ENCODE results near the gene NFATC1.

Gene NFATC1

GRCh38 chr18:79397830-79398761 lies 2.4 kb downstream of the NFATC1 start:
- Histone ChIP-seq H3K14ac (ENCODE audit: low read length) (no peak overlapping the region), H3K79me1 (ENCODE audit: low read depth, low read length) (no peaks in the 10 kb centered on the region), H2AK5ac (ENCODE audit: low read depth, low read length) (peak overlapping the region; percentile 76), H2BK15ac (ENCODE audit: low read length) (peak overlapping the region; percentile 89), H3K27me3 (ENCODE audit: control insufficient read depth in 3 of 3, insufficient read depth in 3 of 3, low read depth in 1 of 3, low read length in 3 of 3) (peaks cover 44 to 78% (median 54%) of the 10 kb centered on the region in 3 experiments), H3K9me3 (replicated peaks in 1 of 2; ENCODE audit: control insufficient read depth in 2 of 2, insufficient read depth in 1 of 2, low read depth in 1 of 2, low read length in 2 of 2) (no peaks in the 10 kb centered on the region), H2BK5ac (ENCODE audit: low read length) (no peak overlapping the region), H3K4me2 (ENCODE audit: insufficient read depth, low read length, poor library complexity, severe bottlenecking) (no peak overlapping the region), H3K9ac (ENCODE audit: low read depth, low read length, poor library complexity) (no peak overlapping the region), H2BK120ac (ENCODE audit: low read depth, low read length) (no peak overlapping the region), H3K36me3 (replicated peaks in 1 of 2; ENCODE audit: control insufficient read depth in 2 of 2, insufficient read depth in 2 of 2, low read length in 2 of 2) (no peaks in the 10 kb centered on the region), H3K4me1 (ENCODE audit: control insufficient read depth in 2 of 2, insufficient read depth in 1 of 2, low read depth in 1 of 2, low read length in 2 of 2) (peaks cover 7 to 9% of the 10 kb centered on the region in 2 donors), H2AFZ (ENCODE audit: low read length) (no peak overlapping the region), H3K4ac (ENCODE audit: low read length) (no peak overlapping the region), H3K27ac (replicated peaks; ENCODE audit: low read length) (no peak overlapping the region), H3K4me3 (ENCODE audit: low read length in 2 of 2) (no peak overlapping the region), H3K18ac (ENCODE audit: low read length) (peak overlapping the region; percentile 80), H4K8ac (ENCODE audit: low read depth, low read length) (no peak overlapping the region), H3K23ac (ENCODE audit: low read depth, low read length, poor library complexity) (peak overlapping the region; percentile 48), H2BK12ac (ENCODE audit: low read length) (peak overlapping the region; percentile 58), H4K91ac (ENCODE audit: low read depth, low read length, poor library complexity) (no peak overlapping the region)
- DNase-seq (ENCODE audit: low spot score) = no peak
- WGBS, 2 donors (ENCODE audit: extremely low coverage in 2 of 2, insufficient read length in 2 of 2, insufficient replicate concordance in 1 of 2) = no CpG with 5 or more reads among the region's 38 CpGs

- WGBS, 2 donors (ENCODE audit: extremely low coverage in 2 of 2, insufficient read length in 2 of 2, insufficient replicate concordance in 1 of 2) = no CpG with 5 or more reads among the region's 79 CpGs
- Histone ChIP-seq H3K27me3 (ENCODE audit: control insufficient read depth in 3 of 3, insufficient read depth in 3 of 3, low read depth in 1 of 3, low read length in 3 of 3) (peaks cover 36 to 80% (median 41%) of the 10 kb centered on the region in 3 experiments), H3K18ac (ENCODE audit: low read length) (peak overlapping the region; percentile 94)
Observed at GRCh38 chr18:79399275-79400081, 3.7 kb downstream of the NFATC1 start.

DNA sequence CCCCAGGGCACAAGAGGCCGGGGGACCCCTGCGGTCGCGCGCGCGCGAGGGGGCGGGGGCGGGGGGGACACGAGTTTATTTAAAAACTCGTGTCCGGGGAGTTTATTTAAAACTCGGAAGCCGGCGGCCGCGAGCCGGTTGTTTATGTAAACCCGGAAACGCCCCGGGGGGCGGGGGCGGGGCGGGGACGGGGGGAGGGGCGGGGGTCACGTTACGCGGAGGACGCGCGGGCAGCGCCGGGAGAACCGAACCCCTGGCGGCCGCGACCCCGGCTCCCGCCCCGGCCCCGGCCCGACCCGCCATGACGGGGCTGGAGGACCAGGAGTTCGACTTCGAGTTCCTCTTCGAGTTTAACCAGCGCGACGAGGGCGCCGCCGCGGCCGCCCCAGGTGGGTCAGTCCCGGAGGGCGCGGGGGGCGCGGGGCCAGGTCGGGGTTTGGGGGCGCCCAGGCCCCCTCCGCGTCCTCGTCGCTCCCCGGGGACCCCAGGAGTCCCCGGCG lies 4.4 kb downstream of the NFATC1 start:
- WGBS, 2 donors (ENCODE audit: extremely low coverage in 2 of 2, insufficient read length in 2 of 2, insufficient replicate concordance in 1 of 2) = no CpG with 5 or more reads among the region's 71 CpGs
- Histone ChIP-seq H3K4me2 (ENCODE audit: insufficient read depth, low read length, poor library complexity, severe bottlenecking) (peak overlapping the region; percentile 86), H4K8ac (ENCODE audit: low read depth, low read length) (no peak overlapping the region), H3K4ac (ENCODE audit: low read length) (no peak overlapping the region), H3K18ac (ENCODE audit: low read length) (peak overlapping the region; percentile 94), H3K36me3 (replicated peaks in 1 of 2; ENCODE audit: control insufficient read depth in 2 of 2, insufficient read depth in 2 of 2, low read length in 2 of 2) (no peaks in the 10 kb centered on the region), H2BK12ac (ENCODE audit: low read length) (no peak overlapping the region), H3K79me1 (ENCODE audit: low read depth, low read length) (no peaks in the 10 kb centered on the region), H3K4me1 (ENCODE audit: control insufficient read depth in 2 of 2, insufficient read depth in 1 of 2, low read depth in 1 of 2, low read length in 2 of 2) (peaks cover 7 to 9% of the 10 kb centered on the region in 2 donors), H3K4me3 (ENCODE audit: low read length in 2 of 2) (peak overlapping the region; percentile 40 to 80), H3K9me3 (replicated peaks in 1 of 2; ENCODE audit: control insufficient read depth in 2 of 2, insufficient read depth in 1 of 2, low read depth in 1 of 2, low read length in 2 of 2) (no peaks in the 10 kb centered on the region), H2AK5ac (ENCODE audit: low read depth, low read length) (peak overlapping the region; percentile 28), H2BK5ac (ENCODE audit: low read length) (no peak overlapping the region), H3K27me3 (ENCODE audit: control insufficient read depth in 3 of 3, insufficient read depth in 3 of 3, low read depth in 1 of 3, low read length in 3 of 3) (peaks cover 31 to 74% (median 35%) of the 10 kb centered on the region in 3 experiments), H4K91ac (ENCODE audit: low read depth, low read length, poor library complexity) (no peak overlapping the region), H3K27ac (replicated peaks; ENCODE audit: low read length) (no peak overlapping the region), H3K9ac (ENCODE audit: low read depth, low read length, poor library complexity) (peak overlapping the region; percentile 72), H2BK15ac (ENCODE audit: low read length) (no peak overlapping the region), H2BK120ac (ENCODE audit: low read depth, low read length) (no peak overlapping the region), H2AFZ (ENCODE audit: low read length) (peak overlapping the region; percentile 86), H3K23ac (ENCODE audit: low read depth, low read length, poor library complexity) (no peak overlapping the region), H3K14ac (ENCODE audit: low read length) (no peak overlapping the region)
- no peak for DNase-seq (ENCODE audit: low spot score)

More at GRCh38 chr18:79399275-79400081, 3.7 kb downstream of the NFATC1 start:
- no peak overlapping the region for H3K9ac ChIP-seq (ENCODE audit: low read depth, low read length, poor library complexity)
- H3K14ac ChIP-seq (ENCODE audit: low read length) = no peak overlapping the region
- peaks cover 7 to 13% of the 10 kb centered on the region in 2 donors for H3K4me1 ChIP-seq (ENCODE audit: control insufficient read depth in 2 of 2, insufficient read depth in 1 of 2, low read depth in 1 of 2, low read length in 2 of 2)
- H3K23ac ChIP-seq (ENCODE audit: low read depth, low read length, poor library complexity) = peak overlapping the region; percentile 31
- no peak for DNase-seq (ENCODE audit: low spot score)
- H3K27ac ChIP-seq (replicated peaks; ENCODE audit: low read length) = no peak overlapping the region
- H4K8ac ChIP-seq (ENCODE audit: low read depth, low read length) = no peak overlapping the region
- no peak overlapping the region for H3K4ac ChIP-seq (ENCODE audit: low read length)
- H3K4me2 ChIP-seq (ENCODE audit: insufficient read depth, low read length, poor library complexity, severe bottlenecking) = peak overlapping the region; percentile 57
- no peaks in the 10 kb centered on the region for H3K79me1 ChIP-seq (ENCODE audit: low read depth, low read length)
- peak overlapping the region; percentile 97 for H2BK15ac ChIP-seq (ENCODE audit: low read length)
- H3K36me3 ChIP-seq (replicated peaks in 1 of 2; ENCODE audit: control insufficient read depth in 2 of 2, insufficient read depth in 2 of 2, low read length in 2 of 2) = no peaks in the 10 kb centered on the region
- peak overlapping the region; percentile 31 to 71 for H3K4me3 ChIP-seq (ENCODE audit: low read length in 2 of 2)
- peak overlapping the region; percentile 24 for H2BK5ac ChIP-seq (ENCODE audit: low read length)
- H4K91ac ChIP-seq (ENCODE audit: low read depth, low read length, poor library complexity) = no peak overlapping the region
- H2BK12ac ChIP-seq (ENCODE audit: low read length) = no peak overlapping the region
- H2AK5ac ChIP-seq (ENCODE audit: low read depth, low read length) = peak overlapping the region; percentile 81
- H3K9me3 ChIP-seq (replicated peaks in 1 of 2; ENCODE audit: control insufficient read depth in 2 of 2, insufficient read depth in 1 of 2, low read depth in 1 of 2, low read length in 2 of 2) = no peaks in the 10 kb centered on the region
- peak overlapping the region; percentile 86 for H2AFZ ChIP-seq (ENCODE audit: low read length)
- H2BK120ac ChIP-seq (ENCODE audit: low read depth, low read length) = no peak overlapping the region

All from neuronal stem cell (in vitro differentiated cells).